Type B pancreatic cell (in vitro differentiated cells): ENCODE results near the gene NELL1. TPM values are rescaled to one million over a fixed set of nuclear protein-coding genes. Genes with fewer than 3 reads are reported as not detected.

Source experiments
- DNase-seq: peaks from one replicate; pipeline ENCODE4 v3.0.0; 2021; ENCODE audit warnings: mixed read lengths; ENCODE audit not compliant: unreplicated experiment; ENCODE audit errors: extremely low spot score
- H3K27ac Mint-ChIP-seq: 2 replicates; pipeline ENCODE4 v1.8.0; 2021; ENCODE audit warnings: mild to moderate bottlenecking, mixed read lengths
- H3K27me3 Mint-ChIP-seq: 2 replicates; pipeline ENCODE4 v1.8.0; 2021; ENCODE audit warnings: mixed read lengths
- H3K36me3 Mint-ChIP-seq: 2 replicates; pipeline ENCODE4 v1.8.0; 2021; ENCODE audit warnings: mixed read lengths
- H3K4me1 Mint-ChIP-seq: one replicate; pipeline ENCODE4 v1.8.0; 2021; ENCODE audit warnings: mixed read lengths; ENCODE audit not compliant: unreplicated experiment
- H3K4me3 Mint-ChIP-seq: 2 replicates; pipeline ENCODE4 v1.8.0; 2021; ENCODE audit warnings: mild to moderate bottlenecking, mixed read lengths
- H3K9me3 Mint-ChIP-seq: 2 replicates; pipeline ENCODE4 v1.8.0; 2021; ENCODE audit warnings: mixed read lengths
- CTCF ChIP-seq: fragments of 200-600 bp; sonication (generic); conservative IDR thresholded peaks from 2 replicates; pipeline ENCODE4 v1.5.0; 2021; ENCODE audit warnings: antibody characterized with exemption, mild to moderate bottlenecking
- total RNA-seq: library from RNA; stranded (reverse); gene quantifications from 2 replicates; pipeline ENCODE4 v1.2.1, GENCODE V29; 2021; ENCODE audit warnings: low replicate concordance

Gene NELL1
- total RNA-seq, 1 donor from 2014 or later: 16.9 TPM

- Mint-ChIP-seq H3K36me3 (no peaks in the 10 kb centered on the region), H3K27ac (no peak overlapping the region), H3K9me3 (no peaks in the 10 kb centered on the region), H3K4me1 (no peaks in the 10 kb centered on the region), H3K27me3 (no peaks in the 10 kb centered on the region), H3K4me3 (no peak overlapping the region)
- TF ChIP-seq CTCF: no peak
- DNase-seq: no peak
These were observed 831.9 kb downstream of the NELL1 start for GRCh38 chr11:21501245-21501644.

GRCh38 chr11:21505070-21505469 is 835.7 kb downstream of the NELL1 start:
- no peak for DNase-seq
- no peaks in the 10 kb centered on the region for H3K9me3 Mint-ChIP-seq
- H3K36me3 Mint-ChIP-seq: no peaks in the 10 kb centered on the region
- no peak overlapping the region for H3K27ac Mint-ChIP-seq
- no peaks in the 10 kb centered on the region for H3K27me3 Mint-ChIP-seq
- H3K4me3 Mint-ChIP-seq: no peak overlapping the region
- no peaks in the 10 kb centered on the region for H3K4me1 Mint-ChIP-seq
- TF ChIP-seq CTCF: no peak

- H3K4me1 Mint-ChIP-seq: no peaks in the 10 kb centered on the region
- no peak overlapping the region for H3K27ac Mint-ChIP-seq
- peak; percentile 73 for DNase-seq
- no peak overlapping the region for H3K4me3 Mint-ChIP-seq
- TF ChIP-seq CTCF: peak; percentile 79
- H3K36me3 Mint-ChIP-seq: no peaks in the 10 kb centered on the region
- no peaks in the 10 kb centered on the region for H3K9me3 Mint-ChIP-seq
- no peaks in the 10 kb centered on the region for H3K27me3 Mint-ChIP-seq
These were observed 842.6 kb downstream of the NELL1 start for GRCh38 chr11:21511835-21512440.

GRCh38 chr11:21514316-21514715 is 844.9 kb downstream of the NELL1 start:
- Mint-ChIP-seq H3K27me3 (no peaks in the 10 kb centered on the region), H3K4me1 (no peaks in the 10 kb centered on the region), H3K36me3 (no peaks in the 10 kb centered on the region), H3K4me3 (no peak overlapping the region), H3K27ac (no peak overlapping the region), H3K9me3 (no peaks in the 10 kb centered on the region)
- no peak for DNase-seq
- TF ChIP-seq CTCF: peak; percentile 59

- no peak overlapping the region for H3K27ac Mint-ChIP-seq
- H3K4me1 Mint-ChIP-seq: no peaks in the 10 kb centered on the region
- TF ChIP-seq CTCF: no peak
- H3K36me3 Mint-ChIP-seq: no peaks in the 10 kb centered on the region
- DNase-seq: no peak
- no peak overlapping the region for H3K4me3 Mint-ChIP-seq
- H3K9me3 Mint-ChIP-seq: no peaks in the 10 kb centered on the region
- no peaks in the 10 kb centered on the region for H3K27me3 Mint-ChIP-seq
These were observed 850.9 kb downstream of the NELL1 start for GRCh38 chr11:21520244-21520643.

- no peak overlapping the region for H3K27ac Mint-ChIP-seq
- H3K4me1 Mint-ChIP-seq: peaks cover 11% of the 10 kb centered on the region
- no peak overlapping the region for H3K4me3 Mint-ChIP-seq
- H3K36me3 Mint-ChIP-seq: no peaks in the 10 kb centered on the region
- no peak for DNase-seq
- TF ChIP-seq CTCF: no peak
- H3K9me3 Mint-ChIP-seq: peaks cover 6% of the 10 kb centered on the region
- H3K27me3 Mint-ChIP-seq: no peaks in the 10 kb centered on the region
These were observed 859.8 kb downstream of the NELL1 start for GRCh38 chr11:21529187-21529586.
